Fibroblast of gingiva (primary cell): Measurements from ENCODE around the gene DEFB112.

Experiments used
- DNase-seq: peaks from one replicate; pipeline ENCODE4 v3.0.0-alpha.2; 2011; ENCODE audit warnings: low read depth

The DEFB112 gene

DNA sequence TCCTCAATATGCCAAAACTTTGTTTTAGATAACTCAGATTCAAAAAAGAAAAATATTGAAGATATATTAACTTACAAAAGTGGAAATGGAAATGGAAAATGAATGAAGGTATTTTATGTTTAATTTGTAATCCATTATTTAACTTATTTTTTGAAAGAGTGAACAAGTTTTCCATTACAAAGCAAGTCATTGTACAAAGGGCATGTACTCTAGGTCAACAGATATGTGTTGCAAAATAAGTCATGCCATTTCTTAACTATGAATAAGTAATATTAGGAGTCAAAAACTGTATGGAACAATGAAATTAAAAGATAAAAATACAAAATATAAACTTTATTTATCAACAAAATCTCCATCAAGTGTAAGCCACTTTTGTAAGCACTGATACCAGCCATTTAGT is 54.5 kb downstream of the DEFB112 start:
- no peak for DNase-seq
